KOPT-K1 (cell line): ENCODE results near the gene REXO1.

ENCODE experiments used
- H3K27ac ChIP-seq: fragments of 200-600 bp; sonication (generic); 2 replicates; pipeline ENCODE4 v1.5.1; 2016; ENCODE audit warnings: antibody characterized with exemption, mild to moderate bottlenecking, low read depth, low read length; ENCODE audit not compliant: poor library complexity, severe bottlenecking
- H3K36me3 ChIP-seq: fragments of 200-600 bp; sonication (generic); 2 replicates; pipeline ENCODE4 v1.5.1; 2017; ENCODE audit warnings: antibody characterized with exemption, mild to moderate bottlenecking, low read length, moderate library complexity; ENCODE audit not compliant: insufficient read depth
- H3K9me3 ChIP-seq: fragments of 200-600 bp; sonication (generic); 2 replicates; pipeline ENCODE4 v1.5.1; 2017; ENCODE audit warnings: antibody characterized with exemption, low read length, mild to moderate bottlenecking; ENCODE audit not compliant: insufficient read depth, poor library complexity, severe bottlenecking

REXO1 gene

GRCh38 chr19:1823539-1824251 lies 24.6 kb downstream of the REXO1 start:
- Histone ChIP-seq H3K9me3 (no peaks in the 10 kb centered on the region), H3K27ac (no peak overlapping the region), H3K36me3 (peaks cover 97% of the 10 kb centered on the region)

GRCh38 chr19:1823020-1823419 lies 25.3 kb downstream of the REXO1 start:
- H3K27ac ChIP-seq = no peak overlapping the region
- no peaks in the 10 kb centered on the region for H3K9me3 ChIP-seq
- peaks cover 97% of the 10 kb centered on the region for H3K36me3 ChIP-seq

GRCh38 chr19:1822210-1822609 lies 26.1 kb downstream of the REXO1 start:
- Histone ChIP-seq H3K36me3 (peaks cover 97% of the 10 kb centered on the region), H3K27ac (no peak overlapping the region), H3K9me3 (no peaks in the 10 kb centered on the region)

- H3K27ac ChIP-seq = no peak overlapping the region
- H3K9me3 ChIP-seq = no peaks in the 10 kb centered on the region
- H3K36me3 ChIP-seq = peaks cover 98% of the 10 kb centered on the region
Observed at GRCh38 chr19:1819341-1820255, 28.7 kb downstream of the REXO1 start.

- Histone ChIP-seq H3K27ac (no peak overlapping the region), H3K36me3 (peaks cover 91% of the 10 kb centered on the region), H3K9me3 (no peaks in the 10 kb centered on the region)
Observed at GRCh38 chr19:1818549-1819195, 29.6 kb downstream of the REXO1 start.

- Histone ChIP-seq H3K36me3 (peaks cover 81% of the 10 kb centered on the region), H3K9me3 (no peaks in the 10 kb centered on the region), H3K27ac (no peak overlapping the region)
Observed at GRCh38 chr19:1817553-1818179, 30.6 kb downstream of the REXO1 start.

GRCh38 chr19:1816530-1817298 lies 31.6 kb downstream of the REXO1 start:
- H3K36me3 ChIP-seq = peaks cover 72% of the 10 kb centered on the region

GRCh38 chr19:1815605-1816529 lies 32.4 kb downstream of the REXO1 start:
- H3K36me3 ChIP-seq = peaks cover 63% of the 10 kb centered on the region
- no peak overlapping the region for H3K27ac ChIP-seq
- no peaks in the 10 kb centered on the region for H3K9me3 ChIP-seq

More at GRCh38 chr19:1816530-1817298, 31.6 kb downstream of the REXO1 start:
- no peaks in the 10 kb centered on the region for H3K9me3 ChIP-seq
- no peak overlapping the region for H3K27ac ChIP-seq

- no peaks in the 10 kb centered on the region for H3K9me3 ChIP-seq
- H3K36me3 ChIP-seq = peaks cover 55% of the 10 kb centered on the region
- no peak overlapping the region for H3K27ac ChIP-seq
Observed at GRCh38 chr19:1814833-1815604, 33.3 kb downstream of the REXO1 start.

GRCh38 chr19:1814391-1814790 lies 33.9 kb downstream of the REXO1 start:
- no peaks in the 10 kb centered on the region for H3K9me3 ChIP-seq
- peaks cover 49% of the 10 kb centered on the region for H3K36me3 ChIP-seq

GRCh38 chr19:1813192-1814182 lies 34.8 kb downstream of the REXO1 start:
- Histone ChIP-seq H3K36me3 (peaks cover 43% of the 10 kb centered on the region), H3K27ac (peak overlapping the region; percentile 58), H3K9me3 (no peaks in the 10 kb centered on the region)

More at GRCh38 chr19:1814391-1814790, 33.9 kb downstream of the REXO1 start:
- H3K27ac ChIP-seq = no peak overlapping the region
